H1 (cell line): ENCODE results near the gene SMCHD1. TPM values are rescaled to one million over a fixed set of nuclear protein-coding genes. Genes with fewer than 3 reads are reported as not detected.

Experiments
- CTCF ChIA-PET: fragments of 300-600 bp; sonication (Branson Sonifier 250); formaldehyde crosslinking; loops from one replicate; lab custom pipeline; 2021; ENCODE audit not compliant: partially characterized antibody; lab: Charles Lee
- POLR2A ChIA-PET: fragments of 300-600 bp; sonication (Branson Sonifier 250); formaldehyde crosslinking; loops from one replicate; lab custom pipeline; 2021; ENCODE audit warnings: inconsistent platforms; ENCODE audit not compliant: partially characterized antibody; lab: Charles Lee
- DNase-seq, 2 experiments: peaks; one replicate each; pipeline versions ENCODE4 v3.0.0 to v3.0.0-alpha.2; 2010 to 2022; ENCODE audit warnings: low spot score in 2 of 2, low read depth in 1 of 2, mixed read lengths in 1 of 2
- FAIRE-seq: peaks from 2 replicates; lab custom pipeline; 2011; peaks lifted over from hg19 to GRCh38; lab: Jason Lieb, UNC
- H2AFZ ChIP-seq: 2 replicates; pipeline ENCODE4 v1.8.1; 2012; ENCODE audit warnings: low read length, inconsistent platforms
- H2AK5ac ChIP-seq: 2 replicates; pipeline ENCODE4 v1.6.1; 2013; ENCODE audit warnings: low read depth, low read length
- H2BK120ac ChIP-seq: replicated peaks from 2 replicates; pipeline ENCODE3; 2013; ENCODE audit warnings: low read depth, low read length, inconsistent platforms
- H2BK12ac ChIP-seq: 2 replicates; pipeline ENCODE4 v1.6.1; 2013; ENCODE audit warnings: low read depth, low read length
- H2BK15ac ChIP-seq: 2 replicates; pipeline ENCODE4 v1.6.1; 2013; ENCODE audit warnings: low read length
- H2BK20ac ChIP-seq: 2 replicates; pipeline ENCODE4 v1.6.1; 2013; ENCODE audit warnings: low read length
- H2BK5ac ChIP-seq: 2 replicates; pipeline ENCODE4 v1.6.1; 2013; ENCODE audit warnings: low read depth, low read length
- H3K14ac ChIP-seq: 2 replicates; pipeline ENCODE4 v1.6.1; 2013; ENCODE audit warnings: inconsistent platforms; ENCODE audit not compliant: insufficient read length
- H3K18ac ChIP-seq: 2 replicates; pipeline ENCODE4 v1.6.1; 2013; ENCODE audit warnings: low read length; ENCODE audit errors: extremely low read depth
- H3K23ac ChIP-seq: 2 replicates; pipeline ENCODE4 v1.6.1; 2013; ENCODE audit warnings: inconsistent platforms; ENCODE audit not compliant: insufficient read length
- H3K23me2 ChIP-seq: 2 replicates; pipeline ENCODE4 v1.6.1; 2013; ENCODE audit warnings: low read depth, low read length
- H3K27ac ChIP-seq: 2 replicates; pipeline ENCODE4 v1.6.1; 2011; ENCODE audit warnings: low read depth, low read length, inconsistent platforms
- H3K27me3 ChIP-seq, 4 experiments: replicated peaks in 1 of 4; 1 replicate in 1 of 4; 2 replicates in 3 of 4; pipeline versions ENCODE4 v1.6.1 to v1.8.1; 2011 to 2013; ENCODE audit warnings: low read length in 3 of 4, mild to moderate bottlenecking in 3 of 4, inconsistent platforms in 2 of 4, mixed read lengths in 2 of 4, moderate library complexity in 1 of 4; ENCODE audit not compliant: control insufficient read depth in 3 of 4, insufficient read depth in 3 of 4; ENCODE audit errors: extremely low read depth in 1 of 4
- H3K36me3 ChIP-seq, 4 experiments: 2 replicates each; pipeline versions ENCODE4 v1.6.1 to v1.8.1; 2011 to 2013; ENCODE audit warnings: mild to moderate bottlenecking in 4 of 4, low read length in 3 of 4, moderate library complexity in 2 of 4, control low read depth in 1 of 4, inconsistent platforms in 1 of 4; ENCODE audit not compliant: insufficient read depth in 4 of 4, control insufficient read depth in 2 of 4
- H3K4ac ChIP-seq: replicated peaks from 2 replicates; pipeline ENCODE3; 2013; ENCODE audit warnings: low read length, low read depth, mixed read lengths, inconsistent platforms; ENCODE audit not compliant: insufficient read length
- H3K4me1 ChIP-seq, 4 experiments: replicated peaks in 1 of 4; 1 replicate in 1 of 4; 2 replicates in 3 of 4; pipeline versions ENCODE4 v1.6.1 to v1.8.1; 2011 to 2013; ENCODE audit warnings: low read length in 3 of 4, inconsistent platforms in 2 of 4, mixed read lengths in 1 of 4; ENCODE audit not compliant: insufficient read depth in 4 of 4, control insufficient read depth in 3 of 4
- H3K4me2 ChIP-seq, 2 experiments: 2 replicates each; pipeline versions ENCODE4 v1.6.1 to v1.8.1; 2011 to 2013; ENCODE audit warnings: low read depth in 2 of 2, low read length in 2 of 2, control low read depth in 1 of 2, inconsistent platforms in 1 of 2, mild to moderate bottlenecking in 1 of 2; ENCODE audit not compliant: insufficient read depth in 1 of 2
- H3K4me3 ChIP-seq, 4 experiments: fragments of 200-600, 300-600 bp in 1 of 4; sonication (generic), shearing (Covaris generic), sonication (Bioruptor Twin) in 1 of 4; 2 replicates each; pipeline versions ENCODE4 v1.5.1 to v1.8.1; 2011 to 2016; ENCODE audit warnings: low read length in 4 of 4, low read depth in 3 of 4, control low read depth in 2 of 4, inconsistent platforms in 2 of 4, mild to moderate bottlenecking in 2 of 4, mixed read lengths in 1 of 4, moderate library complexity in 1 of 4; ENCODE audit not compliant: insufficient read depth in 2 of 4; ENCODE audit errors: extremely low read depth in 1 of 4
- H3K56ac ChIP-seq: replicated peaks from 2 replicates; pipeline ENCODE3; 2013; ENCODE audit warnings: low read depth, mild to moderate bottlenecking, mixed read lengths, low read length, inconsistent platforms; ENCODE audit not compliant: insufficient read length
- H3K79me1 ChIP-seq: 2 replicates; pipeline ENCODE4 v1.6.1; 2013; ENCODE audit warnings: low read depth, low read length, control low read depth
- H3K79me2 ChIP-seq, 2 experiments: 2 replicates each; pipeline versions ENCODE4 v1.6.1 to v1.8.1; 2012 to 2013; ENCODE audit warnings: low read length in 2 of 2, mild to moderate bottlenecking in 2 of 2, inconsistent platforms in 1 of 2; ENCODE audit not compliant: insufficient read depth in 2 of 2, control insufficient read depth in 1 of 2
- H3K9ac ChIP-seq, 4 experiments: replicated peaks in 1 of 4; 1 replicate in 1 of 4; 2 replicates in 3 of 4; pipeline versions ENCODE4 v1.6.1 to v1.8.1; 2011 to 2013; ENCODE audit warnings: low read depth in 3 of 4, low read length in 3 of 4, control low read depth in 2 of 4, mild to moderate bottlenecking in 2 of 4, moderate library complexity in 2 of 4, inconsistent platforms in 1 of 4; ENCODE audit errors: extremely low read depth in 1 of 4
- H3K9me3 ChIP-seq, 2 experiments: 2 replicates each; pipeline versions ENCODE4 v1.6.1 to v1.8.1; 2012 to 2013; ENCODE audit warnings: mild to moderate bottlenecking in 2 of 2, moderate library complexity in 2 of 2, control low read depth in 1 of 2, inconsistent platforms in 1 of 2, low read depth in 1 of 2, low read length in 1 of 2, mixed read lengths in 1 of 2; ENCODE audit not compliant: insufficient read depth in 2 of 2
- H4K20me1 ChIP-seq, 2 experiments: replicated peaks in 1 of 2; 2 replicates each; pipeline versions ENCODE3 to v1.8.1; 2011 to 2013; ENCODE audit warnings: inconsistent platforms in 2 of 2, low read length in 2 of 2, mild to moderate bottlenecking in 1 of 2; ENCODE audit not compliant: insufficient read depth in 2 of 2, control insufficient read depth in 1 of 2
- H4K5ac ChIP-seq: 2 replicates; pipeline ENCODE4 v1.6.1; 2013; ENCODE audit warnings: low read length, low read depth, mixed read lengths, inconsistent platforms; ENCODE audit not compliant: insufficient read length
- H4K8ac ChIP-seq: 2 replicates; pipeline ENCODE4 v1.8.0; 2013; ENCODE audit warnings: mild to moderate bottlenecking, moderate library complexity, low read length, inconsistent platforms; ENCODE audit not compliant: insufficient read depth; ENCODE audit errors: extremely low read depth
- H4K91ac ChIP-seq: replicated peaks from 2 replicates; pipeline ENCODE3; 2013; ENCODE audit warnings: low read length, mixed read lengths, inconsistent platforms; ENCODE audit not compliant: insufficient read length
- CBX5 ChIP-seq: fragments of 300-800, 300-1000 bp; sonication (generic); IDR thresholded peaks from 2 replicates; pipeline ENCODE4 v1.7.1; 2016; ENCODE audit warnings: antibody characterized with exemption, low read length, low read depth
- CBX8 ChIP-seq: fragments of 300-800, 300-1000 bp; sonication (generic); IDR thresholded peaks from 2 replicates; pipeline ENCODE4 v1.7.1; 2016; ENCODE audit warnings: low read depth, low read length, borderline replicate concordance
- CHD2 ChIP-seq: IDR thresholded peaks from 2 replicates; pipeline ENCODE4 v1.6.1; 2012; ENCODE audit warnings: low read length, improper control_type of control experiment
- CREB1 ChIP-seq: IDR thresholded peaks from 2 replicates; pipeline ENCODE4 v1.6.1; 2012; ENCODE audit warnings: inconsistent platforms
- GTF2F1 ChIP-seq: IDR thresholded peaks from 2 replicates; pipeline ENCODE4 v1.6.1; 2012; ENCODE audit warnings: low read depth, low read length, improper control_type of control experiment, borderline replicate concordance
- JUN ChIP-seq: IDR thresholded peaks from 2 replicates; pipeline ENCODE4 v1.6.1; 2011; ENCODE audit warnings: low read depth, mild to moderate bottlenecking, improper control_type of control experiment, low read length
- KDM1A ChIP-seq: fragments of 200-600, 300-600 bp; sonication (generic); IDR thresholded peaks from 2 replicates; pipeline ENCODE4 v1.7.1; 2016; ENCODE audit warnings: mild to moderate bottlenecking, low read length, borderline replicate concordance
- KDM5A ChIP-seq: fragments of 200-600 bp; IDR thresholded peaks from 2 replicates; pipeline ENCODE4 v1.7.1; 2012; ENCODE audit warnings: mild to moderate bottlenecking, low read length, inconsistent platforms, mixed read lengths
- MAX ChIP-seq: IDR thresholded peaks from 2 replicates; pipeline ENCODE4 v1.6.1; 2012; ENCODE audit warnings: inconsistent platforms
- RBBP5 ChIP-seq: IDR thresholded peaks from 2 replicates; pipeline ENCODE4 v1.7.1; 2012; ENCODE audit warnings: low read depth, mild to moderate bottlenecking, inconsistent platforms, low read length, moderate library complexity, borderline replicate concordance
- RFX5 ChIP-seq: IDR thresholded peaks from 2 replicates; pipeline ENCODE4 v1.6.1; 2011; ENCODE audit warnings: low read depth, low read length, improper control_type of control experiment, borderline replicate concordance
- SP4 ChIP-seq: IDR thresholded peaks from 2 replicates; pipeline ENCODE4 v1.6.1; 2012; ENCODE audit warnings: low read length, inconsistent platforms
- SUZ12 ChIP-seq: fragments of 200-600 bp; sonication (generic); IDR thresholded peaks from 2 replicates; pipeline ENCODE4 v1.6.1; 2012; ENCODE audit warnings: mild to moderate bottlenecking, inconsistent platforms, low read length, moderate library complexity, mixed read lengths
- YY1 ChIP-seq: IDR thresholded peaks from 2 replicates; pipeline ENCODE4 v1.6.1; 2011; ENCODE audit warnings: low read depth, mild to moderate bottlenecking, low read length
- WGBS, 2 experiments: shearing (Covaris generic) in 1 of 2; methylation state at CpG; one replicate each; pipeline versions ENCODE4 v1.1.6 to v1.1.7; 2013 to 2015; ENCODE audit warnings: low lambda C conversion rate in 2 of 2, mixed read lengths in 2 of 2, inconsistent platforms in 1 of 2, low coverage in 1 of 2, missing lambda C conversion rate in 1 of 2; ENCODE audit not compliant: insufficient replicate concordance in 2 of 2, insufficient coverage in 1 of 2, insufficient read length in 1 of 2; ENCODE audit errors: extremely low coverage in 1 of 2, missing lambda C conversion rate in 1 of 2; 5-methylcytosine and 5-hydroxymethylcytosine counted together
- polyA plus RNA-seq, 7 experiments: library from polyadenylated mRNA; depleted of rRNA in 3 of 7; stranded (reverse) in 5 of 7; unstranded in 2 of 7; fragments of >200 nt in 5 of 7; fragments of 200-250 nt in 2 of 7; gene quantifications; 1 replicate in 5 of 7; 2 replicates in 1 of 7; 4 replicates in 1 of 7; pipeline versions ENCODE4 v1.2.1 to v1.2.3, GENCODE V29; 2011 to 2013; ENCODE audit warnings: missing spikeins in 2 of 7, mixed read lengths in 2 of 7
- total RNA-seq: library from RNA; stranded (reverse); fragmentation: NEBNext Ultra II Directional; extraction: Animal tissue kit (Norgen Biotek cat#: 25700); gene quantifications from 2 replicates; pipeline ENCODE4 v1.2.1, GENCODE V29; 2021
- TF ChIP-seq, protein P1 (sequence below): IDR thresholded peaks from 2 replicates; pipeline ENCODE4 v1.6.1; 2011; ENCODE audit warnings: low read length, improper control_type of control experiment

Gene SMCHD1
- total and polyA plus RNA-seq, 2 of the 8 experiments (the other 6 are each of a cell fraction or from before 2014, with no cell fraction given), result 9.3 to 32.0 TPM

DNA sequence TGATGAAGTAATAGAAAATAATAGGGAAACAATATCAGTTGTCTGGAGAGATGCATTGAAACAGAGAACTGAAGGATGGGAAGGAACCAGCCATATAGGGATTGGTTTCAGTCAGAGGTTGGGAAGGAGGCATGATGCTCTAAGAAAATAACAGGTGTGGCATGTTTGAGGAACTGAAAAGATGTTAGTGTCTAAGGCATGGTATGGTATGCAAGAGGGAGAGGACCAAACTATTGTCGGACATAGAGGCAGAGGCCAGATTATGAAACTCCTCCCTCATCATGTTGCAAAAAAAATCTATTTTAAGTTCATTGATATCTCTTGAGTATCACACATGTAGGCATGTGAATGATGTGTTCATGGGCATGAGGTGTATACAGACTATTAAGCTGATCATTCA, 142.4 kb downstream of the SMCHD1 start:
- Histone ChIP-seq H4K91ac (no peak overlapping the region), H3K56ac (no peak overlapping the region), H3K4ac (no peak overlapping the region), H2BK20ac (no peak overlapping the region), H4K20me1 (no peaks in the 10 kb centered on the region), H3K27ac (no peak overlapping the region), H3K4me3 (no peak overlapping the region), H2BK120ac (no peak overlapping the region), H2BK15ac (no peak overlapping the region), H2AK5ac (no peak overlapping the region), H2BK5ac (no peak overlapping the region), H2BK12ac (no peak overlapping the region), H2AFZ (no peak overlapping the region), H3K9ac (no peak overlapping the region), H3K79me2 (no peaks in the 10 kb centered on the region), H3K4me2 (no peak overlapping the region), H4K5ac (no peak overlapping the region), H3K23me2 (no peaks in the 10 kb centered on the region), H3K9me3 (no peaks in the 10 kb centered on the region), H3K14ac (no peak overlapping the region), H3K36me3 (peaks cover 2 to 25% (median 6%) of the 10 kb centered on the region in 4 experiments; a peak in 5 of 8 replicates), H3K4me1 (no peaks in the 10 kb centered on the region), H3K18ac (no peak overlapping the region), H3K27me3 (no peaks in the 10 kb centered on the region), H3K23ac (no peak overlapping the region), H4K8ac (no peak overlapping the region), H3K79me1 (no peaks in the 10 kb centered on the region)
- FAIRE-seq (no peak), DNase-seq (no peak)
- CTCF ChIA-PET, result no interaction called here
- WGBS, 2 experiments, result 94% methylated on average over 1 of the region's 1 CpG; no CpG with 5 or more reads in 1 of the 2 experiments
- POLR2A ChIA-PET, result no interaction called here
- TF ChIP-seq RFX5 (no peak), CBX5 (no peak), CHD2 (no peak), SUZ12 (no peak), GTF2F1 (no peak), YY1 (no peak), CBX8 (no peak), KDM1A (no peak), RBBP5 (no peak), MAX (no peak), KDM5A (no peak), JUN (no peak), CREB1 (no peak), SP4 (no peak)
- TF ChIP-seq, protein P1, sequence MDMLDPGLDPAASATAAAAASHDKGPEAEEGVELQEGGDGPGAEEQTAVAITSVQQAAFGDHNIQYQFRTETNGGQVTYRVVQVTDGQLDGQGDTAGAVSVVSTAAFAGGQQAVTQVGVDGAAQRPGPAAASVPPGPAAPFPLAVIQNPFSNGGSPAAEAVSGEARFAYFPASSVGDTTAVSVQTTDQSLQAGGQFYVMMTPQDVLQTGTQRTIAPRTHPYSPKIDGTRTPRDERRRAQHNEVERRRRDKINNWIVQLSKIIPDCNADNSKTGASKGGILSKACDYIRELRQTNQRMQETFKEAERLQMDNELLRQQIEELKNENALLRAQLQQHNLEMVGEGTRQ, result no peak
